Small intestine (tissue), 7 donors: ENCODE results near the gene MLH1. TPM values are rescaled to one million over a fixed set of nuclear protein-coding genes. Genes with fewer than 3 reads are reported as not detected.

ENCODE experiments used
- DNase-seq, 2 donors: peaks; one replicate each; pipeline versions ENCODE4 v3.0.0 to v3.0.0-alpha.2; 2013
- FAIRE-seq: peaks from 2 replicates; lab custom pipeline; 2012; peaks lifted over from hg19 to GRCh38; lab: Jason Lieb, UNC
- H3K27ac ChIP-seq, 3 donors: one replicate each; pipeline ENCODE4 v1.5.1; 2013; ENCODE audit warnings: low read length in 2 of 3, mild to moderate bottlenecking in 2 of 3, control low read depth in 1 of 3, inconsistent platforms in 1 of 3, low read depth in 1 of 3, moderate library complexity in 1 of 3
- H3K27me3 ChIP-seq, 3 donors: one replicate each; pipeline ENCODE4 v1.6.1; 2013; ENCODE audit warnings: low read length in 3 of 3, inconsistent platforms in 1 of 3; ENCODE audit not compliant: control insufficient read depth in 3 of 3, insufficient read depth in 3 of 3
- H3K36me3 ChIP-seq, 3 donors: one replicate each; pipeline ENCODE4 v1.6.1; 2013; ENCODE audit warnings: low read length in 3 of 3, inconsistent platforms in 1 of 3, low read depth in 1 of 3, mild to moderate bottlenecking in 1 of 3, moderate library complexity in 1 of 3; ENCODE audit not compliant: control insufficient read depth in 3 of 3, insufficient read depth in 2 of 3
- H3K4me1 ChIP-seq, 3 donors: one replicate each; pipeline ENCODE4 v1.6.1; 2013; ENCODE audit warnings: low read length in 2 of 3, inconsistent platforms in 1 of 3, low read depth in 1 of 3, mild to moderate bottlenecking in 1 of 3, moderate library complexity in 1 of 3; ENCODE audit not compliant: control insufficient read depth in 3 of 3, insufficient read depth in 2 of 3
- H3K4me3 ChIP-seq, 3 donors: one replicate each; pipeline ENCODE4 v1.5.1; 2013; ENCODE audit warnings: low read length in 3 of 3, control low read depth in 1 of 3, inconsistent platforms in 1 of 3, low read depth in 1 of 3, mild to moderate bottlenecking in 1 of 3, moderate library complexity in 1 of 3
- H3K9me3 ChIP-seq, 2 donors: one replicate each; pipeline ENCODE4 v1.6.1; 2013; ENCODE audit warnings: low read depth in 1 of 2, low read length in 1 of 2; ENCODE audit not compliant: control insufficient read depth in 2 of 2, insufficient read depth in 1 of 2
- WGBS, 3 donors: extraction: QIAGEN DNeasy Blood & Tissue Kit; methylation state at CpG; one replicate each; pipeline ENCODE4 v1.1.7; 2013; 5-methylcytosine and 5-hydroxymethylcytosine counted together
- polyA plus RNA-seq, 4 donors: library from polyadenylated mRNA; stranded (reverse) in 3 of 4; unstranded in 1 of 4; fragments of 200-250 nt in 3 of 4; fragments of 120-200 nt in 1 of 4; gene quantifications; one replicate each; pipeline versions ENCODE4 v1.2.1 to v1.2.3, GENCODE V29; 2013
- donor health status: healthy with polysubstance abuse.
- donor health status: control.
- donor health status: control.
- donor health status: Bipolar disorder and iron deficiency.
- donor health status: healthy.

The MLH1 gene
- polyA plus RNA-seq, 4 donors, result 5.6 to 29.1 (median 15.5) TPM

GRCh38 chr3:37017683-37018082 is 24.4 kb downstream of the MLH1 start:
- Histone ChIP-seq H3K9me3 (no peaks in the 10 kb centered on the region), H3K36me3 (peaks cover 12 to 42% (median 32%) of the 10 kb centered on the region in 3 donors), H3K4me3 (no peak overlapping the region), H3K4me1 (no peaks in the 10 kb centered on the region), H3K27ac (no peak overlapping the region), H3K27me3 (no peaks in the 10 kb centered on the region)
- 98 to 99% (median 98%) methylated on average over 3 of the region's 3 CpGs for WGBS, 3 donors
- FAIRE-seq (no peak), DNase-seq (no peak)

GRCh38 chr3:37024092-37024491 is 30.8 kb downstream of the MLH1 start:
- DNase-seq, result peak in 1 of 2 donors; percentile 8
- Histone ChIP-seq H3K36me3 (peaks cover 12 to 62% (median 28%) of the 10 kb centered on the region in 3 donors), H3K9me3 (peaks cover 0 to 7% of the 10 kb centered on the region in 2 donors), H3K4me1 (no peaks in the 10 kb centered on the region), H3K27ac (no peak overlapping the region), H3K27me3 (no peaks in the 10 kb centered on the region), H3K4me3 (no peak overlapping the region)
- 89 to 94% (median 94%) methylated on average over 2 of the region's 2 CpGs for WGBS, 3 donors
- FAIRE-seq, result no peak

DNA sequence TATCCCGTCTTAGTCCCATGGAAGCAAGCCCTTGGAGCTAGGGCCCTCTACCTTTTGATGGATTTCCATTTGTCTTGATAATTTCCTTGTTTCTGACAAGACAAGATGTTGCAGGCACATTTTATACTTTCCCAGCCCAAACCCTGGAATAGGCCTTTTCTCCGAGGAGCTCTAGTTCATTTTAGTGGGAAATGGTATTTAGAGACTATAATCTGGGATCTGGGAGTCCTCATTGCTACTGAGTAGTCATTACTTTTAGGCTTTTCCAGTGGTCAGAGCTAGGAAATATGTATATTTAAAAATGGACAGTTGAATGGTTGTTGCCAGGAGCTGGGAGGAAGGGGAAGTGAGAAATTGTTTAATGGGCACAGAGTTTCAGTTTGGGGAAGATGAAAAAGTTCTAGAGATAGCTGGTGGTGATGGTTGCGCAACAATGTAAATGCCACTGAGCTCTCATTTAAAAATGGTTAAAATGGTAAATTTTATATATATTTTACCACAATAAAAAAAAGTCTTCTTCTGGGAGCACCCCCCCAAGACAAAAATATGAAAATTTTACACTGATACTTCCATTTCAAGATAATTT is 31.6 kb downstream of the MLH1 start:
- H3K9me3 ChIP-seq, result peaks cover 0 to 7% of the 10 kb centered on the region in 2 donors
- H3K4me3 ChIP-seq, result no peak overlapping the region
- no peaks in the 10 kb centered on the region for H3K4me1 ChIP-seq
- peaks cover 13 to 62% (median 32%) of the 10 kb centered on the region in 3 donors for H3K36me3 ChIP-seq
- FAIRE-seq, result no peak
- no peak for DNase-seq
- no peaks in the 10 kb centered on the region for H3K27me3 ChIP-seq
- WGBS, 3 donors, result 94 to 99% (median 94%) methylated on average over 3 of the region's 3 CpGs
- no peak overlapping the region for H3K27ac ChIP-seq

GRCh38 chr3:37025561-37026335 is 32.4 kb downstream of the MLH1 start:
- no peak overlapping the region for H3K4me3 ChIP-seq
- peaks cover 6 to 59% (median 29%) of the 10 kb centered on the region in 3 donors for H3K36me3 ChIP-seq
- peaks cover 0 to 7% of the 10 kb centered on the region in 2 donors for H3K9me3 ChIP-seq
- DNase-seq (no peak), FAIRE-seq (no peak)
- no peaks in the 10 kb centered on the region for H3K27me3 ChIP-seq
- 94 to 96% (median 96%) methylated on average over 3 of the region's 3 CpGs for WGBS, 3 donors
- no peaks in the 10 kb centered on the region for H3K4me1 ChIP-seq
- H3K27ac ChIP-seq, result no peak overlapping the region

DNA sequence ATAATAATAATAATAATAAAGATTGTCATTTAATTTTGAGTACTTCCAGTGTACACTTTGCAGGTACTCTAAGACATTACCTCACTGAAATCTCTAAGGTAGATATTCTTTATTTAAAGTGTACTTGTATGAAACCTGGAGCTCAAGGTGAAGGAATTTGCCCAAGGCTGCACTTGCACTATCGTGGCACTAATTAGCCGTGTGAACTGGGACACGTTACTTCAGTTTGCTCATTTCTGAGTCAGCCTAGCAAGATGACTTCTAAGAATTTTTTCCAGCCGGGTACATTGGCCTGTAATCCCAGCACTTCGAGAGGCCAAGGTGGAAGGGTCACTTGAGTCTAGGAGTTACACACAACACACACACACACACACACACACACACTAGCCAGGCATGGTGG is 33.5 kb downstream of the MLH1 start:
- Histone ChIP-seq H3K27ac (no peak overlapping the region), H3K4me3 (no peak overlapping the region), H3K36me3 (peaks cover 9 to 59% (median 26%) of the 10 kb centered on the region in 3 donors), H3K27me3 (no peaks in the 10 kb centered on the region), H3K9me3 (peaks cover 0 to 7% of the 10 kb centered on the region in 2 donors), H3K4me1 (no peaks in the 10 kb centered on the region)
- WGBS, 3 donors, result 81 to 91% (median 89%) methylated on average over 5 of the region's 5 CpGs
- FAIRE-seq, result no peak
- no peak for DNase-seq

GRCh38 chr3:37028329-37028728 is 35.0 kb downstream of the MLH1 start:
- Histone ChIP-seq H3K9me3 (peaks cover 0 to 7% of the 10 kb centered on the region in 2 donors), H3K27ac (no peak overlapping the region), H3K4me3 (no peak overlapping the region), H3K27me3 (no peaks in the 10 kb centered on the region), H3K4me1 (no peaks in the 10 kb centered on the region), H3K36me3 (peaks cover 12 to 52% (median 22%) of the 10 kb centered on the region in 3 donors)
- DNase-seq, result peak in 1 of 2 donors; percentile 9
- FAIRE-seq, result no peak
- WGBS, 3 donors, result 48 to 67% (median 55%) methylated on average over 1 of the region's 1 CpG

- Histone ChIP-seq H3K27ac (no peak overlapping the region), H3K9me3 (peaks cover 0 to 7% of the 10 kb centered on the region in 2 donors), H3K27me3 (no peaks in the 10 kb centered on the region), H3K36me3 (peaks cover 12 to 48% (median 22%) of the 10 kb centered on the region in 3 donors), H3K4me1 (no peaks in the 10 kb centered on the region), H3K4me3 (no peak overlapping the region)
- WGBS, 3 donors, result 92 to 97% (median 95%) methylated on average over 1 of the region's 1 CpG
- FAIRE-seq (no peak), DNase-seq (no peak)
These were observed 35.8 kb downstream of the MLH1 start for GRCh38 chr3:37029111-37029510.

DNA sequence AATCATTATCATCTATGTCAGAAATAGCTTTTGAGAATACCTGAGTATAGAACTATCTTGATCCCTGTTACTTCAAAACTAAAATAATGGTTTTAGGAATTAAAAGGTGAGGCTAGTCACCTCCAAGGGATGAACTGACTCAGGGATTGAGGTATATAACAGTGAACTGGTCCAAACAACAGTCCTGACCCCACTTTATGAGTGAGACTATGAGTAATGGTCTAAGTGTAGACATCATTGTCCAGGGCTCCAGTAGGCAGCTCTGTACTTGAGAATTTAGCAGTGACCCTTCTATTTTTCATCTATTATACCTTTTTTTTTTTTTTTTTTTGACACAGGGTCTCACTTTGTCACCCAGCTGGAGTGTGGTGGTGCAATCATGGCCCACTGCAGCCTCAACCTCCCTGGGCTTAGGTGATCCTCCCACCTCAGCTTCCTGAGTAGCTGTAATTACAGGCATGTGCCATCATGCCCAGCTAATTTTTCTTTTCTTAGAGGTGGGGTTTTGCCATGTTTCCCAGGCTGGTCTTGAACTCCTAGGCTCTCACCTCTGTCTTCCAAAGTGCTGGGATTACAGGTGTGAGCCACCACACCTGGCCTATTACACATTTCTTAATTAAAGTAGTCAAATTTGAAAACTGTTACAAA is 36.3 kb downstream of the MLH1 start:
- H3K4me3 ChIP-seq, result no peak overlapping the region
- peaks cover 12 to 51% (median 22%) of the 10 kb centered on the region in 3 donors for H3K36me3 ChIP-seq

More for the DNA sequence above, 36.3 kb downstream of the MLH1 start:
- FAIRE-seq (no peak), DNase-seq (no peak)
- Histone ChIP-seq H3K9me3 (peaks cover 0 to 8% of the 10 kb centered on the region in 2 donors), H3K27ac (no peak overlapping the region), H3K4me1 (no peaks in the 10 kb centered on the region), H3K27me3 (no peaks in the 10 kb centered on the region)
